Trophoblast cell (in vitro differentiated cells and primary cell): ENCODE data around the gene ESYT1.

Experiments
- DNase-seq, 2 donors: peaks; one replicate each; pipeline ENCODE4 v3.0.0-alpha.2; 2016
- H2AFZ ChIP-seq: 2 replicates; pipeline ENCODE4 v1.6.1; 2013; ENCODE audit warnings: low read length, moderate library complexity, mild to moderate bottlenecking; ENCODE audit not compliant: insufficient read depth, poor library complexity
- H2AK5ac ChIP-seq: 2 replicates; pipeline ENCODE4 v1.6.1; 2013; ENCODE audit warnings: mild to moderate bottlenecking, low read length
- H2BK120ac ChIP-seq: 2 replicates; pipeline ENCODE4 v1.6.1; 2013; ENCODE audit warnings: low read length, mild to moderate bottlenecking, moderate library complexity; ENCODE audit not compliant: insufficient read depth, poor library complexity
- H2BK12ac ChIP-seq: 2 replicates; pipeline ENCODE4 v1.6.1; 2013; ENCODE audit warnings: mild to moderate bottlenecking, low read length, moderate library complexity
- H2BK5ac ChIP-seq: 2 replicates; pipeline ENCODE4 v1.6.1; 2013; ENCODE audit warnings: low read length, low read depth, moderate library complexity, mild to moderate bottlenecking; ENCODE audit not compliant: poor library complexity
- H3K14ac ChIP-seq: 2 replicates; pipeline ENCODE4 v1.6.1; 2013; ENCODE audit warnings: mild to moderate bottlenecking, low read length
- H3K18ac ChIP-seq: 2 replicates; pipeline ENCODE4 v1.6.1; 2013; ENCODE audit warnings: mild to moderate bottlenecking, low read length
- H3K23ac ChIP-seq: 2 replicates; pipeline ENCODE4 v1.6.1; 2013; ENCODE audit warnings: low read length
- H3K27ac ChIP-seq: 2 replicates; pipeline ENCODE4 v1.5.1; 2013; ENCODE audit warnings: low read depth, mild to moderate bottlenecking, inconsistent platforms, low read length, moderate library complexity
- H3K27me3 ChIP-seq: 2 replicates; pipeline ENCODE4 v1.6.1; 2013; ENCODE audit warnings: inconsistent platforms, mild to moderate bottlenecking, low read length, moderate library complexity; ENCODE audit not compliant: insufficient read depth
- H3K36me3 ChIP-seq, 2 experiments: 1 replicate in 1 of 2; 2 replicates in 1 of 2; pipeline ENCODE4 v1.6.1; 2013; ENCODE audit warnings: low read length in 2 of 2, mild to moderate bottlenecking in 2 of 2, moderate library complexity in 1 of 2; ENCODE audit not compliant: insufficient read depth in 2 of 2, control insufficient read depth in 1 of 2
- H3K4ac ChIP-seq: 2 replicates; pipeline ENCODE4 v1.6.1; 2013; ENCODE audit warnings: low read depth, mild to moderate bottlenecking, low read length, moderate library complexity
- H3K4me1 ChIP-seq, 2 experiments: 1 replicate in 1 of 2; 2 replicates in 1 of 2; pipeline ENCODE4 v1.6.1; 2013; ENCODE audit warnings: low read length in 2 of 2, mild to moderate bottlenecking in 2 of 2, moderate library complexity in 1 of 2; ENCODE audit not compliant: insufficient read depth in 2 of 2, control insufficient read depth in 1 of 2
- H3K4me2 ChIP-seq: 2 replicates; pipeline ENCODE4 v1.6.1; 2013; ENCODE audit warnings: inconsistent platforms, mild to moderate bottlenecking, low read length, moderate library complexity
- H3K4me3 ChIP-seq: 2 replicates; pipeline ENCODE4 v1.5.1; 2013; ENCODE audit warnings: mild to moderate bottlenecking, low read depth, low read length, inconsistent platforms
- H3K79me1 ChIP-seq: one replicate; pipeline ENCODE4 v1.6.1; 2013; ENCODE audit warnings: low read length
- H3K79me2 ChIP-seq: 2 replicates; pipeline ENCODE4 v1.6.1; 2013; ENCODE audit warnings: low read length, mild to moderate bottlenecking; ENCODE audit not compliant: control insufficient read depth, insufficient read depth, poor library complexity
- H3K9ac ChIP-seq: 2 replicates; pipeline ENCODE4 v1.6.1; 2013; ENCODE audit warnings: mild to moderate bottlenecking, low read length
- H3K9me3 ChIP-seq: 2 replicates; pipeline ENCODE4 v1.6.1; 2013; ENCODE audit warnings: low read depth, mild to moderate bottlenecking, control low read depth, inconsistent platforms, low read length; ENCODE audit not compliant: insufficient read depth
- H4K12ac ChIP-seq: 2 replicates; pipeline ENCODE4 v1.6.1; 2013; ENCODE audit warnings: low read depth, mild to moderate bottlenecking, low read length, moderate library complexity
- H4K8ac ChIP-seq: 2 replicates; pipeline ENCODE4 v1.6.1; 2013; ENCODE audit warnings: low read depth, mild to moderate bottlenecking, low read length, moderate library complexity
- H4K91ac ChIP-seq: one replicate; pipeline ENCODE4 v1.6.1; 2013; ENCODE audit warnings: low read depth, mild to moderate bottlenecking, low read length, moderate library complexity
- WGBS: extraction: QIAGEN DNeasy Blood & Tissue Kit; methylation state at CpG from one replicate; pipeline ENCODE4 v1.1.7; 2013; ENCODE audit warnings: missing lambda C conversion rate; ENCODE audit not compliant: insufficient read length, insufficient coverage; ENCODE audit errors: extremely low coverage; 5-methylcytosine and 5-hydroxymethylcytosine counted together

ESYT1 gene

DNA sequence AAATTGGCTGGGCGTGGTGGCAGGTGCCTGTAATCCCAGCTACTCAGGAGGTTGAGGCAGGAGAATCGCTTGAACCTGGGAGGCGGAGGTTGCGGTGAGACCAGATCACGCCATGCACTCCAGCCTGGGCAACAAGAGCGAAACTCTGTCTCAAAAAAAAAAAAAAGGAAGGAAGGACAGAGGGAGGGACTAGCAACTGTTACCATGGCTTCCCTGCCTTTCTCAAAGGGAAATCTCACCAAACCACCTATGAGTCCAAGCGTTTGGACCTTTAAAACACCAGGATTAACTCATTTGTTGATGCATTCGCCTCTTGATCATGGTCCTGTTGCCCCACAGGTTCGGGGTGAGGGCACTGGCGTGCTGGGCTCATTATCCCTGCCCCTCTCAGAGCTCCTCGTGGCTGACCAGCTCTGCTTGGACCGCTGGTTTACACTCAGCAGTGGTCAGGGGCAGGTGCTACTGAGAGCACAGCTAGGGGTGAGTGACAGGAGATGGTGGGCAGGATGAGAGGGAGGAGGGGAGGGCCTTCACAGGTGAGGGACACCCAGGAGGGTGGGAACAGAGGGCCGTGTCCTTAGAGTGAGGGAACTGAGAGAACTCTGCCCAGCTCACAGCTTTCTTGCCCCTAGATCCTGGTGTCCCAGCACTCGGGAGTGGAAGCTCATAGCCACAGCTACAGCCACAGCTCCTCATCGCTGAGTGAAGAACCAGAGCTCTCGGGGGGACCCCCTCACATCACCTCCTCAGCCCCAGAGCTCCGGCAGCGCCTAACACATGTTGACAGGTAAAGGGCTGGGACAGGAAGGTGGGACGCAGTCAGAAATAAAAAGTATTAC is 14.1 kb downstream of the ESYT1 start:
- Histone ChIP-seq H3K27me3 (no peaks in the 10 kb centered on the region), H3K18ac (no peak overlapping the region)

GRCh38 chr12:56143217-56143616 is 15.2 kb downstream of the ESYT1 start:
- no peak for DNase-seq
- no peaks in the 10 kb centered on the region for H3K79me2 ChIP-seq
- H2AK5ac ChIP-seq = no peak overlapping the region
- WGBS = no CpG with 5 or more reads among the region's 4 CpGs
- H3K27ac ChIP-seq = no peak overlapping the region
- no peak overlapping the region for H4K8ac ChIP-seq
- no peak overlapping the region for H2AFZ ChIP-seq
- no peaks in the 10 kb centered on the region for H3K4me1 ChIP-seq
- H2BK5ac ChIP-seq = no peak overlapping the region
- no peak overlapping the region for H3K9ac ChIP-seq
- H4K91ac ChIP-seq = no peak overlapping the region
- H3K36me3 ChIP-seq = peaks cover 36 to 46% of the 10 kb centered on the region in 2 experiments
- H4K12ac ChIP-seq = no peak overlapping the region
- H2BK12ac ChIP-seq = no peak overlapping the region
- H2BK120ac ChIP-seq = no peak overlapping the region
- no peaks in the 10 kb centered on the region for H3K79me1 ChIP-seq
- no peaks in the 10 kb centered on the region for H3K9me3 ChIP-seq
- H3K4me2 ChIP-seq = no peak overlapping the region
- H3K23ac ChIP-seq = no peak overlapping the region
- no peak overlapping the region for H3K4ac ChIP-seq
- H3K27me3 ChIP-seq = no peaks in the 10 kb centered on the region
- H3K4me3 ChIP-seq = no peak overlapping the region
- H3K18ac ChIP-seq = no peak overlapping the region
- no peak overlapping the region for H3K14ac ChIP-seq

More for the DNA sequence above, 14.1 kb downstream of the ESYT1 start:
- no peak overlapping the region for H2AFZ ChIP-seq
- no peak overlapping the region for H4K8ac ChIP-seq
- H3K36me3 ChIP-seq = peaks cover 43 to 57% of the 10 kb centered on the region in 2 experiments
- H2BK12ac ChIP-seq = no peak overlapping the region
- H3K4me1 ChIP-seq = no peaks in the 10 kb centered on the region
- no peak overlapping the region for H3K4me3 ChIP-seq
- H3K79me1 ChIP-seq = no peaks in the 10 kb centered on the region
- H3K14ac ChIP-seq = no peak overlapping the region
- H4K12ac ChIP-seq = no peak overlapping the region
- H2BK5ac ChIP-seq = no peak overlapping the region
- no peak for DNase-seq
- H3K27ac ChIP-seq = no peak overlapping the region
- no peak overlapping the region for H3K4me2 ChIP-seq
- H2BK120ac ChIP-seq = no peak overlapping the region
- H2AK5ac ChIP-seq = no peak overlapping the region
- H3K9me3 ChIP-seq = peaks cover 2% of the 10 kb centered on the region
- H4K91ac ChIP-seq = no peak overlapping the region
- H3K79me2 ChIP-seq = no peaks in the 10 kb centered on the region
- WGBS = no CpG with 5 or more reads among the region's 19 CpGs
- H3K9ac ChIP-seq = no peak overlapping the region
- no peak overlapping the region for H3K4ac ChIP-seq
- H3K23ac ChIP-seq = no peak overlapping the region

GRCh38 chr12:56143870-56144269 is 15.8 kb downstream of the ESYT1 start:
- H3K9ac ChIP-seq = no peak overlapping the region
- H3K79me1 ChIP-seq = no peaks in the 10 kb centered on the region
- no peak overlapping the region for H3K27ac ChIP-seq
- WGBS = no CpG with 5 or more reads among the region's 8 CpGs
- no peak overlapping the region for H3K4ac ChIP-seq
- H4K8ac ChIP-seq = no peak overlapping the region
- H3K4me2 ChIP-seq = no peak overlapping the region
- H4K91ac ChIP-seq = no peak overlapping the region
- H3K4me1 ChIP-seq = no peaks in the 10 kb centered on the region
- H2BK5ac ChIP-seq = no peak overlapping the region
- H3K4me3 ChIP-seq = no peak overlapping the region
- no peak overlapping the region for H4K12ac ChIP-seq
- no peaks in the 10 kb centered on the region for H3K27me3 ChIP-seq
- peaks cover 33 to 40% of the 10 kb centered on the region in 2 experiments for H3K36me3 ChIP-seq
- H3K18ac ChIP-seq = no peak overlapping the region
- no peak overlapping the region for H3K14ac ChIP-seq
- no peaks in the 10 kb centered on the region for H3K9me3 ChIP-seq
- no peak overlapping the region for H2AFZ ChIP-seq
- no peak overlapping the region for H2AK5ac ChIP-seq
- H3K79me2 ChIP-seq = no peaks in the 10 kb centered on the region
- no peak overlapping the region for H3K23ac ChIP-seq
- no peak for DNase-seq
- H2BK12ac ChIP-seq = no peak overlapping the region
- no peak overlapping the region for H2BK120ac ChIP-seq

GRCh38 chr12:56145217-56145616 is 17.1 kb downstream of the ESYT1 start:
- Histone ChIP-seq H2BK12ac (no peak overlapping the region), H3K27ac (no peak overlapping the region), H3K9ac (no peak overlapping the region), H3K79me1 (no peaks in the 10 kb centered on the region), H3K79me2 (no peaks in the 10 kb centered on the region), H4K12ac (no peak overlapping the region), H2AK5ac (no peak overlapping the region), H2AFZ (no peak overlapping the region), H3K18ac (no peak overlapping the region), H2BK120ac (no peak overlapping the region), H2BK5ac (no peak overlapping the region), H3K23ac (no peak overlapping the region), H3K4ac (no peak overlapping the region), H3K4me1 (no peaks in the 10 kb centered on the region), H4K8ac (no peak overlapping the region), H3K36me3 (peaks cover 23 to 34% of the 10 kb centered on the region in 2 experiments), H3K4me2 (no peak overlapping the region), H4K91ac (no peak overlapping the region), H3K14ac (no peak overlapping the region), H3K9me3 (no peaks in the 10 kb centered on the region), H3K4me3 (no peak overlapping the region), H3K27me3 (no peaks in the 10 kb centered on the region)
- WGBS = no CpG with 5 or more reads among the region's 3 CpGs
- no peak for DNase-seq
